SK-N-SH (cell line): ENCODE measurements around the gene RELT. TPM values are rescaled to one million over a fixed set of nuclear protein-coding genes. Genes with fewer than 3 reads are reported as not detected.

Source experiments
- CTCF ChIA-PET: fragments of 300-600, 350-600 bp; formaldehyde crosslinking; extraction: SDS; loops from one replicate; lab custom pipeline; 2021; lab: Yijun Ruan, JAX
- POLR2A ChIA-PET: fragments of 350-600 bp; sonication (Branson Sonifier 250); formaldehyde crosslinking; extraction: SDS; loops from one replicate; lab custom pipeline; 2020; ENCODE audit warnings: antibody characterized with exemption, inconsistent platforms; lab: Yijun Ruan, JAX
- DNase-seq: peaks from one replicate; pipeline ENCODE4 v3.0.0; 2012
- H2AFZ ChIP-seq: fragments of 200-600 bp; sonication (generic); 2 replicates; pipeline ENCODE4 v1.8.1; 2016; ENCODE audit warnings: antibody characterized with exemption, mild to moderate bottlenecking, low read depth
- H3F3A ChIP-seq: fragments of 200-600 bp; sonication (generic); replicated peaks from 2 replicates; pipeline ENCODE3; 2016; ENCODE audit warnings: antibody characterized with exemption, mild to moderate bottlenecking; ENCODE audit not compliant: insufficient read depth
- H3K27ac ChIP-seq, 2 experiments: fragments of 200-500 bp in 1 of 2; fragments of 200-600 bp in 1 of 2; sonication (Bioruptor generic) in 1 of 2; sonication (generic), shearing (Covaris generic) in 1 of 2; 2 replicates each; pipeline versions ENCODE4 v1.5.1 to v1.6.1; 2014 to 2016; ENCODE audit warnings: low read depth in 2 of 2, inconsistent platforms in 1 of 2, low read length in 1 of 2, mild to moderate bottlenecking in 1 of 2, mixed read lengths in 1 of 2
- H3K27me3 ChIP-seq: fragments of 200-600 bp; sonication (generic), shearing (Covaris generic); 2 replicates; pipeline ENCODE4 v1.6.1; 2016; ENCODE audit warnings: mixed run types; ENCODE audit not compliant: insufficient read depth
- H3K36me3 ChIP-seq, 2 experiments: fragments of 200-500 bp in 1 of 2; fragments of 200-600 bp in 1 of 2; sonication (Bioruptor generic) in 1 of 2; sonication (generic) in 1 of 2; replicated peaks in 1 of 2; 2 replicates each; pipeline versions ENCODE3 to v1.5.1; 2014 to 2016; ENCODE audit warnings: low read length in 1 of 2, mild to moderate bottlenecking in 1 of 2; ENCODE audit not compliant: insufficient read depth in 2 of 2, control insufficient read depth in 1 of 2
- H3K4me1 ChIP-seq, 2 experiments: fragments of 200-500 bp in 1 of 2; fragments of 200-600 bp in 1 of 2; sonication (Bioruptor generic) in 1 of 2; sonication (generic), shearing (Covaris generic) in 1 of 2; 2 replicates each; pipeline versions ENCODE4 v1.5.1 to v1.6.1; 2014 to 2016; ENCODE audit warnings: low read depth in 1 of 2, low read length in 1 of 2, mixed run types in 1 of 2; ENCODE audit not compliant: insufficient read depth in 2 of 2, control insufficient read depth in 1 of 2
- H3K4me2 ChIP-seq: fragments of 200-600 bp; sonication (generic), shearing (Covaris generic); 2 replicates; pipeline ENCODE4 v1.6.1; 2017; ENCODE audit warnings: mixed run types
- H3K4me3 ChIP-seq, 2 experiments: fragments of 200-500 bp in 1 of 2; fragments of 200-600 bp in 1 of 2; sonication (Bioruptor generic) in 1 of 2; sonication (generic), shearing (Covaris generic) in 1 of 2; 2 replicates each; pipeline versions ENCODE4 v1.5.1 to v1.8.1; 2014 to 2016; ENCODE audit warnings: low read depth in 2 of 2, inconsistent platforms in 1 of 2, low read length in 1 of 2, mild to moderate bottlenecking in 1 of 2, mixed read lengths in 1 of 2, moderate library complexity in 1 of 2
- H3K79me2 ChIP-seq: fragments of 200-600 bp; sonication (generic); 2 replicates; pipeline ENCODE4 v1.8.1; 2017; ENCODE audit warnings: mild to moderate bottlenecking; ENCODE audit not compliant: insufficient read depth
- H3K9ac ChIP-seq: fragments of 200-600 bp; sonication (generic); 2 replicates; pipeline ENCODE4 v1.6.1; 2017; ENCODE audit warnings: mixed run types
- H3K9me2 ChIP-seq: fragments of 200-600 bp; sonication (generic); 2 replicates; pipeline ENCODE4 v1.6.1; 2017; ENCODE audit warnings: mixed run types
- H3K9me3 ChIP-seq: fragments of 200-600 bp; sonication (generic); 2 replicates; pipeline ENCODE4 v1.6.1; 2017; ENCODE audit warnings: mixed run types, mild to moderate bottlenecking, moderate library complexity
- H4K20me1 ChIP-seq: fragments of 200-600 bp; sonication (generic); 2 replicates; pipeline ENCODE4 v1.6.1; 2017; ENCODE audit warnings: mild to moderate bottlenecking, mixed run types; ENCODE audit not compliant: insufficient read depth
- CHD2 ChIP-seq: fragments of 150-350 bp; IDR thresholded peaks from 2 replicates; pipeline ENCODE4 v1.6.1; 2018; ENCODE audit warnings: low read length; ENCODE audit not compliant: partially characterized antibody
- FOSL2 ChIP-seq: IDR thresholded peaks from 2 replicates; pipeline ENCODE4 v1.4.0; 2012; ENCODE audit warnings: low read depth, mild to moderate bottlenecking, moderate library complexity, borderline replicate concordance
- FOXJ3 ChIP-seq: sonication (generic); formaldehyde crosslinking; IDR thresholded peaks from 2 replicates; pipeline ENCODE4 v1.5.1; 2020; ENCODE audit warnings: mild to moderate bottlenecking, missing genetic modification reagents
- FOXM1 ChIP-seq: IDR thresholded peaks from 2 replicates; pipeline ENCODE4 v1.4.0; 2012; ENCODE audit warnings: low read depth, mild to moderate bottlenecking
- MXI1 ChIP-seq: IDR thresholded peaks from 2 replicates; pipeline ENCODE4 v1.6.1; 2012; ENCODE audit warnings: mild to moderate bottlenecking, low read depth, low read length, improper control_type of control experiment
- NRF1 ChIP-seq: IDR thresholded peaks from 2 replicates; pipeline ENCODE4 v1.6.1; 2012; ENCODE audit warnings: low read depth, mild to moderate bottlenecking, low read length
- POLR2AphosphoS5 ChIP-seq: IDR thresholded peaks from 2 replicates; pipeline ENCODE4 v1.6.1; 2012; ENCODE audit warnings: low read depth, low read length
- YY1 ChIP-seq: IDR thresholded peaks from 2 replicates; pipeline ENCODE4 v1.4.0; 2012; ENCODE audit warnings: low read depth, mild to moderate bottlenecking
- WGBS: methylation state at CpG from one replicate; pipeline ENCODE4 v1.1.6; 2017; ENCODE audit warnings: low lambda C conversion rate; 5-methylcytosine and 5-hydroxymethylcytosine counted together
- polyA plus RNA-seq, 3 experiments: library from polyadenylated mRNA; depleted of rRNA; stranded (reverse); fragments of >200 nt; gene quantifications; 2 replicates each; pipeline ENCODE4 v1.2.3, GENCODE V29; 2012
- TF ChIP-seq, protein P1 (sequence below): IDR thresholded peaks from 2 replicates; pipeline ENCODE4 v1.6.1; 2012; ENCODE audit warnings: mild to moderate bottlenecking, low read depth, low read length, moderate library complexity
- TF ChIP-seq, protein P2 (sequence below): fragments of 150-350 bp; IDR thresholded peaks from 2 replicates; pipeline ENCODE4 v1.6.1; 2016; ENCODE audit warnings: mild to moderate bottlenecking, low read depth, low read length

RELT gene
- polyA plus RNA-seq, 1 of the 3 experiments (the other 2 are of a cell fraction): 4.3 TPM

DNA sequence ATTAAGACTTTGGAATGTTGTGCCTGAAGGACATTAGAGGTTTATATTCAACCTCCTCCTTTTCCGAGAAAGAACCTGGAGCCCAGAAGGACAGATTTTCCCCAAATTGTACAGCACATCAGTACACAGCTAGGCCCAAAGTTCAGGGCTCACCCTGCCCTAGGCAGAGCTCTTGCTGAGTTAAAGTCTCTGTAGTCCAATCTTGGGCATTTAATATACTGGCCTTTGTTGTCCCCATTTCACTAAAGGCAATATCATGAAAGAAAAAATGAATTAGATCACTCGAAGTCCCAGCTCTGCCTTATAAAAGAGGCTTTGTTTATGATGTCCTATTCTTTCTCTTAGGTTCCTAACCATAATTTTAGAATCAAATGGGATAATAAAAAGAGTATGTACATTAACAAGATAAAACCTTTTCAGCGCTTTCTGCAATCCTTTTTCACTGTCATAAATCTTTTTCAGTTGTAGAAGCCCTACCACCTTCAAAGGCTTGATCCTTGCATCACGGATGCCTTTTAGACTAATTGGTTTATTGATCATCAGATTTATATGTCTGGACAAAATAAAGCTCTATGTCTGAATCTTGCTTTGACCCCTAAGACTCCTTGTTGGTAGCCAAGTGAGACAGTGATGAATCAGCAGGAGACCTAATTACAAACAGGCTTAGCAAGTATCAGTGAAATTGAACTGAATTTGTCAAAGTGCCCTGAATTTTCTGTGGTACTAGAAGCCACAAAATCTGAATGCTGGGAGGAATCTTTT lies 39.8 kb downstream of the RELT start (continued):
- TF ChIP-seq, protein P1, sequence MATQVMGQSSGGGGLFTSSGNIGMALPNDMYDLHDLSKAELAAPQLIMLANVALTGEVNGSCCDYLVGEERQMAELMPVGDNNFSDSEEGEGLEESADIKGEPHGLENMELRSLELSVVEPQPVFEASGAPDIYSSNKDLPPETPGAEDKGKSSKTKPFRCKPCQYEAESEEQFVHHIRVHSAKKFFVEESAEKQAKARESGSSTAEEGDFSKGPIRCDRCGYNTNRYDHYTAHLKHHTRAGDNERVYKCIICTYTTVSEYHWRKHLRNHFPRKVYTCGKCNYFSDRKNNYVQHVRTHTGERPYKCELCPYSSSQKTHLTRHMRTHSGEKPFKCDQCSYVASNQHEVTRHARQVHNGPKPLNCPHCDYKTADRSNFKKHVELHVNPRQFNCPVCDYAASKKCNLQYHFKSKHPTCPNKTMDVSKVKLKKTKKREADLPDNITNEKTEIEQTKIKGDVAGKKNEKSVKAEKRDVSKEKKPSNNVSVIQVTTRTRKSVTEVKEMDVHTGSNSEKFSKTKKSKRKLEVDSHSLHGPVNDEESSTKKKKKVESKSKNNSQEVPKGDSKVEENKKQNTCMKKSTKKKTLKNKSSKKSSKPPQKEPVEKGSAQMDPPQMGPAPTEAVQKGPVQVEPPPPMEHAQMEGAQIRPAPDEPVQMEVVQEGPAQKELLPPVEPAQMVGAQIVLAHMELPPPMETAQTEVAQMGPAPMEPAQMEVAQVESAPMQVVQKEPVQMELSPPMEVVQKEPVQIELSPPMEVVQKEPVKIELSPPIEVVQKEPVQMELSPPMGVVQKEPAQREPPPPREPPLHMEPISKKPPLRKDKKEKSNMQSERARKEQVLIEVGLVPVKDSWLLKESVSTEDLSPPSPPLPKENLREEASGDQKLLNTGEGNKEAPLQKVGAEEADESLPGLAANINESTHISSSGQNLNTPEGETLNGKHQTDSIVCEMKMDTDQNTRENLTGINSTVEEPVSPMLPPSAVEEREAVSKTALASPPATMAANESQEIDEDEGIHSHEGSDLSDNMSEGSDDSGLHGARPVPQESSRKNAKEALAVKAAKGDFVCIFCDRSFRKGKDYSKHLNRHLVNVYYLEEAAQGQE: no peak
- TF ChIP-seq FOXM1 (no peak), CHD2 (no peak), FOXJ3 (no peak), MXI1 (no peak), FOSL2 (peak; percentile 51; the same call in 1 of the 2 replicates), POLR2AphosphoS5 (peak; percentile 51; the same call in 1 of the 2 replicates)
- TF ChIP-seq, protein P2, sequence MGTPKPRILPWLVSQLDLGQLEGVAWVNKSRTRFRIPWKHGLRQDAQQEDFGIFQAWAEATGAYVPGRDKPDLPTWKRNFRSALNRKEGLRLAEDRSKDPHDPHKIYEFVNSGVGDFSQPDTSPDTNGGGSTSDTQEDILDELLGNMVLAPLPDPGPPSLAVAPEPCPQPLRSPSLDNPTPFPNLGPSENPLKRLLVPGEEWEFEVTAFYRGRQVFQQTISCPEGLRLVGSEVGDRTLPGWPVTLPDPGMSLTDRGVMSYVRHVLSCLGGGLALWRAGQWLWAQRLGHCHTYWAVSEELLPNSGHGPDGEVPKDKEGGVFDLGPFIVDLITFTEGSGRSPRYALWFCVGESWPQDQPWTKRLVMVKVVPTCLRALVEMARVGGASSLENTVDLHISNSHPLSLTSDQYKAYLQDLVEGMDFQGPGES: no peak

DNA sequence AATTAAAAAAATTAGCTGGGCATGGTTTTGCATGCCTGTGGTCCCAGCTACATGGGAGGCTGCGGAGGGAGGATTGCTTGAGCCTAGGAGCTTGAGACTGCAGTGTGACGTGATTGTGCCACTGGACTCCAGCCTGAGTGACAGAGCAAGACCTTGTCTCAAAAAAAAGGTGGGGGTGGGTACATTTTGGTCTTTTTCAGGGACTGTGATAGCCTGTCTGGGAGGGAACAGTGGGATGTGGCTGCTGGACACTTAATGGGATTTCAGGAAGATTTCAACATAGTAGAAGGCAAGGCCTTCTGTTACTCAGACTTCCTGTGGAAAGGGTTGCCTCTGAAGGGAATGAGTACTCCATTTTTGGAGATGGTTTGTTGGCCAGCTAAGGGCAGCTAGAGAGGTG lies 40.6 kb downstream of the RELT start:
- H3K9ac ChIP-seq: no peak overlapping the region
- DNase-seq: no peak
- H3K36me3 ChIP-seq: peaks cover 6 to 7% of the 10 kb centered on the region in 2 experiments
- TF ChIP-seq YY1 (no peak), FOXJ3 (no peak), NRF1 (no peak)
- CTCF ChIA-PET: interaction anchor here (1.4 to 5.8 kb wide), 3 partner anchors 62 to 244 kb away, joined by 3 to 24 read pairs (median 6); no protein-coding TSS in a partner anchor
- peak overlapping the region; percentile 31; the same call in 1 of the 2 replicates for H3K4me2 ChIP-seq
- H2AFZ ChIP-seq: no peak overlapping the region
- no peak overlapping the region for H3K4me3 ChIP-seq
- peak overlapping the region in 1 of 2 experiments; percentile 83; a peak in 2 of 4 replicates for H3K27ac ChIP-seq
- H3K27me3 ChIP-seq: no peaks in the 10 kb centered on the region
- WGBS: 69% methylated on average over 2 of the region's 2 CpGs
- peaks cover 25% of the 10 kb centered on the region for H3F3A ChIP-seq
- POLR2A ChIA-PET: no interaction called here
- peaks cover 19 to 28% of the 10 kb centered on the region in 2 experiments for H3K4me1 ChIP-seq
- H4K20me1 ChIP-seq: no peaks in the 10 kb centered on the region
- H3K79me2 ChIP-seq: no peaks in the 10 kb centered on the region
- H3K9me3 ChIP-seq: no peaks in the 10 kb centered on the region
- H3K9me2 ChIP-seq: no peaks in the 10 kb centered on the region
